GM20000 (cell line): ENCODE measurements around the gene TNFRSF8.

Experiments
- DNase-seq: peaks from one replicate; pipeline ENCODE4 v3.0.0; 2012; ENCODE audit warnings: low spot score
- CTCF ChIP-seq: IDR thresholded peaks from 2 replicates; pipeline ENCODE4 v1.5.1; 2012; ENCODE audit warnings: mild to moderate bottlenecking, control low read depth; ENCODE audit errors: extremely low read depth, missing control alignments

Gene TNFRSF8

GRCh38 chr1:12124693-12125421 lies 61.8 kb downstream of the TNFRSF8 start:
- peak; percentile 62 for DNase-seq
- peak; percentile 70 for TF ChIP-seq CTCF

GRCh38 chr1:12125422-12126355 lies 62.6 kb downstream of the TNFRSF8 start:
- no peak for DNase-seq
- no peak for TF ChIP-seq CTCF

- no peak for TF ChIP-seq CTCF
Measured at GRCh38 chr1:12126781-12127180, 63.7 kb downstream of the TNFRSF8 start.

DNA sequence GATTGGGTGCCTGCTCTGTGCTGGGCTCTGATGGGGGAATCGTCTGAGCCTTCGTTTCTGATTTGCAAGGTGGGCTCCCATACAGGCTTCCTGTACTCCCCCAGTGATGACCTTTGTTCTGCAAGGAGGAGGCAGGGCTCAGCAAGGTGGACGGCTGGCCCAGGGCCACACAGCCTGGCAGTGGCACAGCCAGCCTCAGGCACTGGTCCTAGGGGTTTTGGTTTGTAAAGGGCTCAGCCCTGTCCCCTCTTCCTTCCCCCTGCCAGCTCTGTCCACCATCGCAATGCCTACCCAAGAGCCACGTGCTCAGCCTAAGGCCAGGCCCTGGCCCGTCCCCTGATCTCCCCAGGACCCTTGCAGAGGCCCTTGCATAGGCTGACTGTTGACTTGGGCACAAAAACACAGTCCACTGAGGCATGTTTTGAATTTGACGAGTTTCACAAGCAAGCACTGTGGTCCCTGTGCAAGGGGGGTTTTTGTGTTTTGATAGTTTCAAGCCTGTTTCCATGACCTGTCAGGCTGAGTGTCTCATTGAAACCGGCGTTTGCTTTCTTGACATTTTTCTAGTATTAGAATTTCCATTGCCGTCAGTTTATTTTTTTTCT lies 64.2 kb downstream of the TNFRSF8 start:
- no peak for TF ChIP-seq CTCF
- no peak for DNase-seq

More at GRCh38 chr1:12126781-12127180, 63.7 kb downstream of the TNFRSF8 start:
- no peak for DNase-seq

GRCh38 chr1:12128120-12128519 lies 65.0 kb downstream of the TNFRSF8 start:
- no peak for TF ChIP-seq CTCF
- DNase-seq, result no peak

DNA sequence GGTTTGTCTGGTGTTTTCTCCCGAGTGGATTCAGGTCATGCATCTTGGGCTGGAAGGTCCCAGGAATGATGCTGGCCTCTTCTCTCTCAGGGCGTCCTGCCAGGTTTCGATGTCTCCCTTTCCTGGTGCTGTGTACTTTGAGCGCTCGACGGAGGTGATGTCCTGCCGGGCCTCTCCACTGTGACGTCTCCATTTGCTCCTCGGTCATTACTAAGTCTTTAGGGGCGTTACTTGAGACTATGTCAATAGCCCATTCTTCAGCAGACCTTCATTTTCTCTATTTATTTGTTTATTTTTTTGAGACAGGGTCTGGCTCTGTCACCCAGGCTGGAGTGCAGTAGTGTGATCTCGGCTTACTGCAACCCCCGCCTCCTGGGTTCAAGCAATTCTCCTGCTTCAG lies 66.5 kb downstream of the TNFRSF8 start:
- no peak for TF ChIP-seq CTCF
- DNase-seq, result no peak
